K562 (cell line): ENCODE results near the gene STX18. TPM values are rescaled to one million over a fixed set of nuclear protein-coding genes. Genes with fewer than 3 reads are reported as not detected.

ENCODE experiments used
- CBX5 ChIP-seq: IDR thresholded peaks from 2 replicates; pipeline ENCODE4 v1.6.1; 2014; ENCODE audit warnings: low read depth, borderline replicate concordance
- FOSL1 ChIP-seq: fragments of 200-800 bp; sonication (Bioruptor generic); conservative IDR thresholded peaks from 2 replicates; pipeline ENCODE4 v1.6.1; 2016; ENCODE audit warnings: missing genetic modification characterization, missing compliant biosample characterization
- JUND ChIP-seq, 2 experiments: IDR thresholded peaks; 2 replicates in 1 of 2; 3 replicates in 1 of 2; pipeline ENCODE4 v1.6.1; 2011; ENCODE audit warnings: borderline replicate concordance in 2 of 2, low read depth in 2 of 2, low read length in 2 of 2, improper control_type of control experiment in 1 of 2, missing biosample characterization in 1 of 2, missing genetic modification characterization in 1 of 2, missing genetic modification reagents in 1 of 2
- ZNF24 ChIP-seq: fragments of 450-650 bp; IDR thresholded peaks from 2 replicates; pipeline ENCODE4 v1.6.1; 2016
- polyA plus RNA-seq, 8 experiments: library from polyadenylated mRNA; depleted of rRNA in 4 of 8; stranded (reverse) in 5 of 8; unstranded in 3 of 8; fragments of >200 nt; fragmentation: Nextera tagmentation in 2 of 8; fragmentation: Illumina TruSeq in 1 of 8; extraction: Ambion mirVana in 2 of 8; extraction: Trizol in 1 of 8; gene quantifications; 2 replicates each; pipeline versions ENCODE4 v1.2.1 to v1.2.3, GENCODE V29; 2011 to 2014; ENCODE audit warnings: inconsistent platforms in 1 of 8, missing spikeins in 1 of 8
- total RNA-seq, 7 experiments: library from RNA; depleted of rRNA in 6 of 7; stranded (reverse); fragments of >200 nt in 6 of 7; fragmentation: Illumina TruSeq in 2 of 7; extraction: Trizol in 2 of 7; gene quantifications; 2 replicates each; pipeline versions ENCODE4 v1.2.1 to v1.2.3, GENCODE V29; 2011 to 2021; ENCODE audit warnings: low replicate concordance in 1 of 7
- TF ChIP-seq, protein P1 (sequence below): sonication (generic); formaldehyde crosslinking; IDR thresholded peaks from 2 replicates; pipeline ENCODE4 v1.8.0; 2022; ENCODE audit warnings: mild to moderate bottlenecking, missing genetic modification reagents

The STX18 gene
- total and polyA plus RNA-seq, 9 of the 15 experiments (the other 6 are each of a cell fraction or from before 2014, with no cell fraction given), result 6.2 to 41.7 (median 22.7) TPM

DNA sequence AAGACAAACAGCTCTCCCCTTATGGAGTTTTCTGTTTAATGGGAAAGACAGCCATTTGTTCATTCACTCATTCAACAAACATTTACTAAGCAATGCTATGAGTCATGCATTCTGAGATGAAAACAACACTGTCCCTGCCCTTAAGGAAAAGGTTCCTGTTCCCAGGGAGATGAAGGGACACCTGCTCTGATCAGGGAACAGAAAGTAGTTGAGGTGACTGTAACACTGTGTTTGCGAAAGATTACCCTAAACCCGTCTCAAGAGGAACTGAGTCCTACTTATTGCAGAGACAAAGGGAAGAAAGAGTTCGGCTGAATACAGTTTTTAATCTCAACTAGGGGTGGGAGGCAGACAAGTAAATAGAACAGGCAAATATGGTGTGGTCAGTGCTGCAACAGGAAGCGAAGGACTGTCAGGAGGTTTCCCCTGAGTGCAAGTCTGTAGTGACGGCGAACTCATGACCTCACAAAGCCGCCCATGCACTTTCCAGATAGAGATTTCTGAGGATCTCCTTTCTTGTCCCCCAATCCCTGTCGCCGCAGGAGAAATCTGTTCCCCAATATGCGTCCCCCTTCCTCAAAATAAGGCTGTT, 712 bp downstream of the STX18 start (continued):
- TF ChIP-seq, protein P1, sequence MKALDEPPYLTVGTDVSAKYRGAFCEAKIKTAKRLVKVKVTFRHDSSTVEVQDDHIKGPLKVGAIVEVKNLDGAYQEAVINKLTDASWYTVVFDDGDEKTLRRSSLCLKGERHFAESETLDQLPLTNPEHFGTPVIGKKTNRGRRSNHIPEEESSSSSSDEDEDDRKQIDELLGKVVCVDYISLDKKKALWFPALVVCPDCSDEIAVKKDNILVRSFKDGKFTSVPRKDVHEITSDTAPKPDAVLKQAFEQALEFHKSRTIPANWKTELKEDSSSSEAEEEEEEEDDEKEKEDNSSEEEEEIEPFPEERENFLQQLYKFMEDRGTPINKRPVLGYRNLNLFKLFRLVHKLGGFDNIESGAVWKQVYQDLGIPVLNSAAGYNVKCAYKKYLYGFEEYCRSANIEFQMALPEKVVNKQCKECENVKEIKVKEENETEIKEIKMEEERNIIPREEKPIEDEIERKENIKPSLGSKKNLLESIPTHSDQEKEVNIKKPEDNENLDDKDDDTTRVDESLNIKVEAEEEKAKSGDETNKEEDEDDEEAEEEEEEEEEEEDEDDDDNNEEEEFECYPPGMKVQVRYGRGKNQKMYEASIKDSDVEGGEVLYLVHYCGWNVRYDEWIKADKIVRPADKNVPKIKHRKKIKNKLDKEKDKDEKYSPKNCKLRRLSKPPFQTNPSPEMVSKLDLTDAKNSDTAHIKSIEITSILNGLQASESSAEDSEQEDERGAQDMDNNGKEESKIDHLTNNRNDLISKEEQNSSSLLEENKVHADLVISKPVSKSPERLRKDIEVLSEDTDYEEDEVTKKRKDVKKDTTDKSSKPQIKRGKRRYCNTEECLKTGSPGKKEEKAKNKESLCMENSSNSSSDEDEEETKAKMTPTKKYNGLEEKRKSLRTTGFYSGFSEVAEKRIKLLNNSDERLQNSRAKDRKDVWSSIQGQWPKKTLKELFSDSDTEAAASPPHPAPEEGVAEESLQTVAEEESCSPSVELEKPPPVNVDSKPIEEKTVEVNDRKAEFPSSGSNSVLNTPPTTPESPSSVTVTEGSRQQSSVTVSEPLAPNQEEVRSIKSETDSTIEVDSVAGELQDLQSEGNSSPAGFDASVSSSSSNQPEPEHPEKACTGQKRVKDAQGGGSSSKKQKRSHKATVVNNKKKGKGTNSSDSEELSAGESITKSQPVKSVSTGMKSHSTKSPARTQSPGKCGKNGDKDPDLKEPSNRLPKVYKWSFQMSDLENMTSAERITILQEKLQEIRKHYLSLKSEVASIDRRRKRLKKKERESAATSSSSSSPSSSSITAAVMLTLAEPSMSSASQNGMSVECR (CRISPR knock-in tag), result no peak
- TF ChIP-seq CBX5 (no peak), FOSL1 (tag) (peak; percentile 23; the same call in 1 of the 2 replicates), JUND (IDR thresholded peaks at IDR 0.05; ENCODE audit: borderline replicate concordance, low read depth, low read length) (0 out of 2 replicates have a peak, but pooled peaks have one; percentile 17), JUND (tag; IDR thresholded peaks at IDR 0.05; ENCODE audit: borderline replicate concordance, low read depth, low read length) (0 out of 3 replicates have a peak, but pooled peaks have one; percentile 50), ZNF24 (peak; percentile 87)
